Stomach (tissue), 9 donors: Measurements from ENCODE around the gene SPEG. TPM values are rescaled to one million over a fixed set of nuclear protein-coding genes. Genes with fewer than 3 reads are reported as not detected.

Experiments
- DNase-seq, 2 donors: peaks; one replicate each; pipeline versions ENCODE4 v3.0.0 to v3.0.0-alpha.2; 2013 to 2019
- H3K27ac ChIP-seq, 5 donors: fragments of 200-600 bp in 4 of 5; sonication (generic) in 4 of 5; one replicate each; pipeline ENCODE4 v1.5.1; 2013 to 2019; ENCODE audit warnings: mild to moderate bottlenecking in 1 of 5, moderate library complexity in 1 of 5
- H3K27me3 ChIP-seq, 3 donors: fragments of 200-600 bp; sonication (generic); one replicate each; pipeline ENCODE4 v1.5.1; 2017 to 2019; ENCODE audit warnings: mixed run types in 1 of 3
- H3K36me3 ChIP-seq, 4 donors: fragments of 200-600 bp; sonication (generic); 1 replicate in 3 of 4; 2 replicates in 1 of 4; pipeline ENCODE4 v1.5.1; 2016 to 2019
- H3K4me1 ChIP-seq, 4 donors: fragments of 200-600 bp; sonication (generic); one replicate each; pipeline ENCODE4 v1.5.1; 2016 to 2019
- H3K4me3 ChIP-seq, 4 donors: fragments of 200-600 bp; sonication (generic) in 3 of 4; one replicate each; pipeline ENCODE4 v1.5.1; 2016 to 2019; ENCODE audit warnings: mild to moderate bottlenecking in 1 of 4
- H3K9me3 ChIP-seq, 4 donors: fragments of 200-600 bp; sonication (generic); one replicate each; pipeline ENCODE4 v1.5.1; 2016 to 2019
- CTCF ChIP-seq, 7 experiments: fragments of 450-650 bp in 4 of 7; fragments of 200-600 bp in 3 of 7; sonication (generic) in 3 of 7; IDR thresholded peaks; one replicate each; pipeline ENCODE4 v1.5.1; 2016 to 2019; ENCODE audit warnings: antibody characterized with exemption in 7 of 7, control low read depth in 2 of 7, mild to moderate bottlenecking in 1 of 7
- EP300 ChIP-seq: sonication (generic); formaldehyde crosslinking; IDR thresholded peaks from one replicate; pipeline ENCODE4 v1.6.1; 2017; ENCODE audit warnings: antibody characterized with exemption
- POLR2A ChIP-seq, 4 donors: fragments of 450-650 bp; IDR thresholded peaks; one replicate each; pipeline ENCODE4 v1.6.1; 2016; ENCODE audit warnings: antibody characterized with exemption in 4 of 4, control low read depth in 2 of 4, mild to moderate bottlenecking in 1 of 4, moderate library complexity in 1 of 4
- POLR2AphosphoS5 ChIP-seq, 3 donors: sonication (generic); formaldehyde crosslinking; IDR thresholded peaks; one replicate each; pipeline ENCODE4 v1.6.1; 2016; ENCODE audit warnings: antibody characterized with exemption in 3 of 3
- WGBS, 5 donors: extraction: QIAGEN DNeasy Blood & Tissue Kit in 3 of 5; methylation state at CpG; one replicate each; pipeline versions ENCODE4 v1.1.5 to v1.1.7; 2013 to 2018; 5-methylcytosine and 5-hydroxymethylcytosine counted together
- intact Hi-C: fragments of 100-400 bp; cut with DNase I; formaldehyde crosslinking; loops from one replicate; pipeline ENCODE4 v1.15.1; 2023; ENCODE audit warnings: low total_unique reads
- polyA plus RNA-seq, 3 donors: library from polyadenylated mRNA; stranded (reverse); fragments of 200-250 nt; gene quantifications; one replicate each; pipeline ENCODE4 v1.2.3, GENCODE V29; 2013
- total RNA-seq, 5 donors: library from RNA; depleted of rRNA; stranded (reverse); fragments of >200 nt; gene quantifications; one replicate each; pipeline versions ENCODE4 v1.1.0 to v1.2.3, GENCODE V29; 2014 to 2016
- donor health status: healthy with polysubstance abuse.
- donor health status: Bipolar disorder and iron deficiency.
- donor health status: healthy.

SPEG gene
- total and polyA plus RNA-seq, 8 donors: 7.4 to 106 (median 27.2) TPM

- intact Hi-C loops: no loop called here
- TF ChIP-seq POLR2AphosphoS5 (IDR thresholded peaks at IDR 0.05) (no peak), EP300 (no peak), POLR2A (IDR thresholded peaks at IDR 0.05) (no peak), CTCF (IDR thresholded peaks at IDR 0.05) (no peak)
- DNase-seq: no peak
- H3K36me3 ChIP-seq: no peaks in the 10 kb centered on the region
- no peak overlapping the region for H3K4me3 ChIP-seq
- H3K4me1 ChIP-seq: peaks cover 0 to 14% (median 3%) of the 10 kb centered on the region in 4 donors
- peaks cover 0 to 9% (median 4%) of the 10 kb centered on the region in 4 donors for H3K9me3 ChIP-seq
- WGBS, 5 donors: 76 to 92% (median 90%) methylated on average over 7 to 8 of the region's 8 CpGs
- peak overlapping the region in 4 of 5 donors; percentile 73 to 93 (median 79) for H3K27ac ChIP-seq
- H3K27me3 ChIP-seq: peaks cover 0 to 29% (median 0%) of the 10 kb centered on the region in 3 donors
These were observed 24.3 kb upstream of the SPEG start for GRCh38 chr2:219410390-219410789.

- Histone ChIP-seq H3K27ac (peak overlapping the region in 4 of 5 donors; percentile 9 to 91 (median 83)), H3K36me3 (peaks cover 0 to under 1% (median 0%) of the 10 kb centered on the region in 4 donors), H3K9me3 (peaks cover 0 to 9% (median 4%) of the 10 kb centered on the region in 4 donors), H3K27me3 (peaks cover 0 to 49% (median 30%) of the 10 kb centered on the region in 3 donors), H3K4me3 (no peak overlapping the region), H3K4me1 (peaks cover 8 to 20% (median 14%) of the 10 kb centered on the region in 4 donors)
- no peak for DNase-seq
- WGBS, 5 donors: 55 to 76% (median 72%) methylated on average over 4 of the region's 4 CpGs
- intact Hi-C loops: no loop called here
- TF ChIP-seq EP300 (no peak), POLR2AphosphoS5 (IDR thresholded peaks at IDR 0.05) (peak in 1 of 3 donors; percentile 41)
These were observed 19.8 kb upstream of the SPEG start for GRCh38 chr2:219414857-219415256.

GRCh38 chr2:219415580-219416234 is 18.9 kb upstream of the SPEG start:
- intact Hi-C loops: no loop called here
- 45 to 64% (median 58%) methylated on average over 4 to 5 of the region's 5 CpGs for WGBS, 5 donors
- Histone ChIP-seq H3K4me3 (no peak overlapping the region), H3K27me3 (peaks cover 0 to 57% (median 36%) of the 10 kb centered on the region in 3 donors), H3K9me3 (peaks cover 0 to 9% (median 4%) of the 10 kb centered on the region in 4 donors), H3K4me1 (peaks cover 8 to 20% (median 14%) of the 10 kb centered on the region in 4 donors), H3K36me3 (peaks cover 0 to 9% (median 2%) of the 10 kb centered on the region in 4 donors), H3K27ac (peak overlapping the region in 4 of 5 donors; percentile 53 to 91 (median 83))
- TF ChIP-seq CTCF (IDR thresholded peaks at IDR 0.05): no peak
- no peak for TF ChIP-seq POLR2A (IDR thresholded peaks at IDR 0.05)
- no peak for TF ChIP-seq EP300
- TF ChIP-seq POLR2AphosphoS5 (IDR thresholded peaks at IDR 0.05): no peak
- DNase-seq: no peak

GRCh38 chr2:219416235-219416602 is 18.4 kb upstream of the SPEG start:
- WGBS, 5 donors: 32 to 53% (median 42%) methylated on average over 3 of the region's 3 CpGs
- H3K27ac ChIP-seq: peak overlapping the region in 4 of 5 donors; percentile 69 to 91 (median 83)
- peaks cover 0 to 14% (median 4%) of the 10 kb centered on the region in 4 donors for H3K36me3 ChIP-seq
- peaks cover 0 to 59% (median 36%) of the 10 kb centered on the region in 3 donors for H3K27me3 ChIP-seq
- DNase-seq: no peak
- intact Hi-C loops: no loop called here
- no peak overlapping the region for H3K4me3 ChIP-seq
- no peak for TF ChIP-seq POLR2AphosphoS5 (IDR thresholded peaks at IDR 0.05)
- TF ChIP-seq POLR2A (IDR thresholded peaks at IDR 0.05): no peak
- TF ChIP-seq EP300: no peak
- TF ChIP-seq CTCF (IDR thresholded peaks at IDR 0.05): no peak
- H3K4me1 ChIP-seq: peaks cover 8 to 20% (median 14%) of the 10 kb centered on the region in 4 donors
- H3K9me3 ChIP-seq: peaks cover 0 to 9% (median 4%) of the 10 kb centered on the region in 4 donors
